Ovary (tissue), 3 donors: ENCODE results near the gene SERPINB8.

Source experiments
- CTCF ChIP-seq, 3 donors: fragments of 450-650 bp in 2 of 3; fragments of 200-600 bp in 1 of 3; IDR thresholded peaks; one replicate each; pipeline versions ENCODE4 v1.5.1 to v1.8.0; 2016 to 2022; ENCODE audit warnings: antibody characterized with exemption in 3 of 3, mild to moderate bottlenecking in 1 of 3
- EP300 ChIP-seq: sonication (generic); formaldehyde crosslinking; IDR thresholded peaks from one replicate; pipeline ENCODE4 v1.6.1; 2017; ENCODE audit warnings: antibody characterized with exemption
- POLR2A ChIP-seq: fragments of 450-650 bp; IDR thresholded peaks from one replicate; pipeline ENCODE4 v1.6.1; 2017; ENCODE audit warnings: antibody characterized with exemption, mild to moderate bottlenecking, moderate library complexity
- donor health status: DM: no; HTN: no; CAD: no.

DNA sequence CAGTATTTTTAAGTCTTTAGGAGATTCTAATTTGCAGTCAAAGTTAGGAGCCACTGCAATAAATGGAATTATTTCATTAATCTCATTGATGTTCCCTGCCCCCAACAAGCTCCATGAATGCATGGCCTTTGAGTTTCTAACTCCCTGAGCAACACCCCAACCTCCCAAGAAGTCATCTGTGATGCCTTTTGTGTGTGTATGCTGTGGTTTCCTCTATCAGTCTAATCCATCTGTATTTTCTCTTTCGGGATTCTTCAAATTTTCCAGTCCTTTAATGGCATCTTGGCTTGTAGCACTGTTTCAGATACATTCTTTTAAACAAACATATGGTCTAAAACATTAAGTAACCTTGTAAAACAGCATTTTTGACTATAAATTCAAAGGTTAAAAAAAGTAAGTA is 45.3 kb upstream of the SERPINB8 start:
- TF ChIP-seq CTCF (IDR thresholded peaks at IDR 0.05): no peak
- no peak for TF ChIP-seq POLR2A
- no peak for TF ChIP-seq EP300
